ENCODE results near the gene PRKG1. TPM values are rescaled to one million over a fixed set of nuclear protein-coding genes. Genes with fewer than 3 reads are reported as not detected.

Gene PRKG1
- total and polyA plus RNA-seq, 4 donors: 26.2 to 199 (median 94.1) TPM

DNA sequence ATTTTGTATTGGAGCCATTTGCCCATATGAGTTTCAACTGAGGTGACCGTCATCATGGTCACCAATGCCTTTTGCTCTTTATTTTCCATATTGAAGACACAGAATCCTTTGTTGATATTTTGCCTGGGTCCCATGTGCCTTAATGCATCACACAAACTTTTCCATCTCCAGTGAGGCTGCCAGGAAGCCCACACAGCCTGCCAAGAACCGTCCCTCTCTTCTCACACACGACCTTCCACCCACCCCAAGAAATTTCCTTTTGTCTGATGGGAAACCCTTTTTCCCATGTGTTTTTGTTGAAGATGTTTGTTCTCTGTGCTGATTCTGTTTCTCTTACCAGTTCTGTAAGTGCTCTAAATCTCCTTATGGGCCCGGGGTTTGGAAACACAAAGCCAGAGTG lies 456.3 kb downstream of the PRKG1 start:
- Histone ChIP-seq H3K9me3 (ENCODE audit: control insufficient read depth, low read length) (no peaks in the 10 kb centered on the region), H3K36me3 (ENCODE audit: control insufficient read depth in 1 of 2, insufficient read depth in 2 of 2, low read length in 1 of 2) (no peaks in the 10 kb centered on the region), H3K27ac (ENCODE audit: low read depth in 1 of 2, low read length in 2 of 2) (no peak overlapping the region), H3K4me3 (ENCODE audit: low read length in 2 of 2) (no peak overlapping the region), H3K27me3 (ENCODE audit: control insufficient read depth in 1 of 2, insufficient read depth in 2 of 2, low read length in 1 of 2) (no peaks in the 10 kb centered on the region), H3K4me1 (ENCODE audit: control insufficient read depth in 1 of 2, insufficient read depth in 2 of 2, low read length in 2 of 2) (peaks cover 6 to 21% of the 10 kb centered on the region in 2 donors)
- ATAC-seq (ENCODE audit: low FRiP score) (no peak), DNase-seq (no peak)
- WGBS, 2 donors: 31 to 35% methylated on average over 4 of the region's 4 CpGs
- intact Hi-C loops (cut with DNase I): no loop called here

DNA sequence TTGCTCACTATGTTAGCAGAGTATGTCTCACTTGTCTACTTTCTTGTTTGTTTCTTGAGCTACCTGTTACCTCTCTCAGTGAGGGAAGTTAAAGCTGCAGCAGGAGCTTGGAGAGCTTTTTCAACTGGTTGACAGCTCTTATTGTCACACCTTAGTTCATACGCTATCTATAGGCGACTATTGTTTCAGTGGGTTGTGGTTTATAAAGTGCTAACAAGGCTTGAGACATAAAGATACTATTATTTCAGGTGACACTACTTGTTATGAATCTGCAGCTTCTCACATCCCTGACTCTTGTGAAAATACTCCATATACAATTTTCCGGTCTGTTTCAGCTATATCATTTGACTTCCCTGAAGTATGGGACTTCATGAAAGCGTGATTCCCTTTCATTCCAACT lies 457.8 kb downstream of the PRKG1 start:
- no peaks in the 10 kb centered on the region for H3K9me3 ChIP-seq (ENCODE audit: control insufficient read depth, low read length)
- no peak for ATAC-seq (ENCODE audit: low FRiP score)
- peaks cover 6 to 19% of the 10 kb centered on the region in 2 donors for H3K4me1 ChIP-seq (ENCODE audit: control insufficient read depth in 1 of 2, insufficient read depth in 2 of 2, low read length in 2 of 2)
- no peak overlapping the region for H3K4me3 ChIP-seq (ENCODE audit: low read length in 2 of 2)
- no peak overlapping the region for H3K27ac ChIP-seq (ENCODE audit: low read depth in 1 of 2, low read length in 2 of 2)
- intact Hi-C loops (cut with DNase I): no loop called here
- DNase-seq: no peak
- no peaks in the 10 kb centered on the region for H3K27me3 ChIP-seq (ENCODE audit: control insufficient read depth in 1 of 2, insufficient read depth in 2 of 2, low read length in 1 of 2)
- no peaks in the 10 kb centered on the region for H3K36me3 ChIP-seq (ENCODE audit: control insufficient read depth in 1 of 2, insufficient read depth in 2 of 2, low read length in 1 of 2)
- WGBS, 2 donors: 95 to 96% methylated on average over 4 of the region's 4 CpGs

DNA sequence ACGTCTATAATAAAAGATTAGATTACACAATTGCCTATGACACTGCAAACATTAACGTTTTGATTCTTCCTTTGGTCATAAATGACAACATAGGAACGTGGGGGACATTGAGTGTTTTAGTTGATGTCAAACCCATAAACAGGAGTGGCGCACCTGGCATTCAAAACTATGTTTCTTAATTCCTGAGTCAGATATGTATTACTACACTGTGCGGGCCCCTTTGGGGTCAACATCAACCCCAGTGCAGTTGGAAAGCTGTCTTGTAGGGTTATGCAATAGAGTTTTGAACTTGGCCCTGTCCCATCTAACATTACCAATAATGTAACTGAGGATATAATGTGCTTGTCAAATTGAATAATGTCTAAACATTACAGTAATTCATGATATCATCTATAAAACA lies 468.6 kb downstream of the PRKG1 start:
- Histone ChIP-seq H3K27me3 (ENCODE audit: control insufficient read depth in 1 of 2, insufficient read depth in 2 of 2, low read length in 1 of 2) (no peaks in the 10 kb centered on the region), H3K9me3 (ENCODE audit: control insufficient read depth, low read length) (no peaks in the 10 kb centered on the region), H3K4me3 (ENCODE audit: low read length in 2 of 2) (no peak overlapping the region), H3K36me3 (ENCODE audit: control insufficient read depth in 1 of 2, insufficient read depth in 2 of 2, low read length in 1 of 2) (no peaks in the 10 kb centered on the region), H3K27ac (ENCODE audit: low read depth in 1 of 2, low read length in 2 of 2) (no peak overlapping the region), H3K4me1 (ENCODE audit: control insufficient read depth in 1 of 2, insufficient read depth in 2 of 2, low read length in 2 of 2) (peaks cover 0 to 3% of the 10 kb centered on the region in 2 donors)
- DNase-seq (no peak), ATAC-seq (ENCODE audit: low FRiP score) (no peak)
- WGBS, 2 donors: 81 to 84% methylated on average over 5 of the region's 5 CpGs
- intact Hi-C loops (cut with DNase I): no loop called here

DNA sequence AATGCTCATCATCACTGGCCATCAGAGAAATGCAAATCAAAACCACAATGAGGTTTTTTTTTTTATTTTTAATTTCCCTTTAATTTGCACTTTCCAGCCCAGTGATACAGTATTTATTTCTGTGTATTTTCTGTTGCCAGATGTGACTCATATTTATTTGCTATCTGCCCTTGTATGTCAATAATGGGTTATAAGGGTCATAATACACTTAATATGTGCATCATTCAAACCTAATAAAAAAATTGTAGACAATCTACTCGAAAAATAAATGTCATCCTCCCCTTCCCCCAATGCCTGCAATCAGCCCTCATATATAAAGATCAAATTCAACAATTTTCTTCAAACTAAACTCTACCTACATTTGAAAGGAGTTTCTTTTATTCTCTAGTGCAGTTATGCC lies 470.6 kb downstream of the PRKG1 start:
- H3K27me3 ChIP-seq (ENCODE audit: control insufficient read depth in 1 of 2, insufficient read depth in 2 of 2, low read length in 1 of 2): no peaks in the 10 kb centered on the region
- no peaks in the 10 kb centered on the region for H3K36me3 ChIP-seq (ENCODE audit: control insufficient read depth in 1 of 2, insufficient read depth in 2 of 2, low read length in 1 of 2)
- no peak overlapping the region for H3K27ac ChIP-seq (ENCODE audit: low read depth in 1 of 2, low read length in 2 of 2)
- intact Hi-C loops (cut with DNase I): no loop called here
- peaks cover 0 to 6% of the 10 kb centered on the region in 2 donors for H3K4me1 ChIP-seq (ENCODE audit: control insufficient read depth in 1 of 2, insufficient read depth in 2 of 2, low read length in 2 of 2)
- H3K9me3 ChIP-seq (ENCODE audit: control insufficient read depth, low read length): no peaks in the 10 kb centered on the region
- no peak for ATAC-seq (ENCODE audit: low FRiP score)
- DNase-seq: no peak
- WGBS, 2 donors: 87 to 94% methylated on average over 1 of the region's 1 CpG
- H3K4me3 ChIP-seq (ENCODE audit: low read length in 2 of 2): no peak overlapping the region

DNA sequence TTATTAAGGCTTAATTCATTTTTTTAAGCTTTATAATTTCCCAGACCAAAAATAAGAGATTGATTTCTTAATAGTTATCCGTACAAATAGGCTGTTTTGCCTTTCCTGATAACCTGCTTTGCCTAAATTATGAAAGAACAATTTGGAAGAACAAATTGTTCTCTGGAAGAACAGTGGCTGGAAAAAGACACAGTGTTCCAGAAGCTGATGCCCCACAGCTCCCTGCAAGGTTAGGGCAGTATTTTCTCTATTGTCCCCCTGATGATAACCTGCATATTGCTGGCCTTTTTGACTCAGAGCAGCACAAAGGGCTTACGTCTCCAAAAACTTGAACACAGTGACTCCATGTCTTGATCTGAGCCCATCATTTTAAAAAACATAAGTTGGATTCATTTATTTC lies 473.7 kb downstream of the PRKG1 start:
- H3K4me1 ChIP-seq (ENCODE audit: control insufficient read depth in 1 of 2, insufficient read depth in 2 of 2, low read length in 2 of 2): peaks cover 0 to 3% of the 10 kb centered on the region in 2 donors
- DNase-seq (no peak), ATAC-seq (ENCODE audit: low FRiP score) (no peak)
- WGBS, 2 donors: 22 to 37% methylated on average over 2 of the region's 2 CpGs
- H3K27me3 ChIP-seq (ENCODE audit: control insufficient read depth in 1 of 2, insufficient read depth in 2 of 2, low read length in 1 of 2): no peaks in the 10 kb centered on the region
- intact Hi-C loops (cut with DNase I): no loop called here
- no peaks in the 10 kb centered on the region for H3K36me3 ChIP-seq (ENCODE audit: control insufficient read depth in 1 of 2, insufficient read depth in 2 of 2, low read length in 1 of 2)
- H3K4me3 ChIP-seq (ENCODE audit: low read length in 2 of 2): no peak overlapping the region
- no peaks in the 10 kb centered on the region for H3K9me3 ChIP-seq (ENCODE audit: control insufficient read depth, low read length)
- no peak overlapping the region for H3K27ac ChIP-seq (ENCODE audit: low read depth in 1 of 2, low read length in 2 of 2)

DNA sequence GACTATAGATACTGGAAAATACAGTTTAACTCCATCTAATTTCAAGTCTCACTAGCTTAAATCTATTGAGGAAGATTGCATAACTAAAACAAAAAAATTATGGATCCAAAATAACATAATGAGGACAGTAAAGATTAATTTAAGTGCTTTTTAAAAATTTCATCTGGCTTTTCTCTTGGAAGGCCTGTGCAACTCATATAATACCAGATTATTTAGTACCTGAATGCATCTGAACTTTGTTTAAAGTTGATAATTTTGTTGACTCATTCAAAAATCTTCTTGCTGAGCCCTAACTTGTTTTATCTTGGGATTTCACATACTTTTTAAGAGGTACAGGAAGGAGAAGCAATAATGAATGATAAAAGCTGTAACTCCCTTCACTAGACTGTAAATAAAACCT lies 478.6 kb downstream of the PRKG1 start:
- Histone ChIP-seq H3K9me3 (ENCODE audit: control insufficient read depth, low read length) (no peaks in the 10 kb centered on the region), H3K36me3 (ENCODE audit: control insufficient read depth in 1 of 2, insufficient read depth in 2 of 2, low read length in 1 of 2) (no peaks in the 10 kb centered on the region), H3K4me1 (ENCODE audit: control insufficient read depth in 1 of 2, insufficient read depth in 2 of 2, low read length in 2 of 2) (peaks cover 0 to 8% of the 10 kb centered on the region in 2 donors), H3K27ac (ENCODE audit: low read depth in 1 of 2, low read length in 2 of 2) (no peak overlapping the region), H3K27me3 (ENCODE audit: control insufficient read depth in 1 of 2, insufficient read depth in 2 of 2, low read length in 1 of 2) (no peaks in the 10 kb centered on the region), H3K4me3 (ENCODE audit: low read length in 2 of 2) (no peak overlapping the region)
- ATAC-seq (ENCODE audit: low FRiP score) (no peak), DNase-seq (no peak)
- intact Hi-C loops (cut with DNase I): no loop called here

DNA sequence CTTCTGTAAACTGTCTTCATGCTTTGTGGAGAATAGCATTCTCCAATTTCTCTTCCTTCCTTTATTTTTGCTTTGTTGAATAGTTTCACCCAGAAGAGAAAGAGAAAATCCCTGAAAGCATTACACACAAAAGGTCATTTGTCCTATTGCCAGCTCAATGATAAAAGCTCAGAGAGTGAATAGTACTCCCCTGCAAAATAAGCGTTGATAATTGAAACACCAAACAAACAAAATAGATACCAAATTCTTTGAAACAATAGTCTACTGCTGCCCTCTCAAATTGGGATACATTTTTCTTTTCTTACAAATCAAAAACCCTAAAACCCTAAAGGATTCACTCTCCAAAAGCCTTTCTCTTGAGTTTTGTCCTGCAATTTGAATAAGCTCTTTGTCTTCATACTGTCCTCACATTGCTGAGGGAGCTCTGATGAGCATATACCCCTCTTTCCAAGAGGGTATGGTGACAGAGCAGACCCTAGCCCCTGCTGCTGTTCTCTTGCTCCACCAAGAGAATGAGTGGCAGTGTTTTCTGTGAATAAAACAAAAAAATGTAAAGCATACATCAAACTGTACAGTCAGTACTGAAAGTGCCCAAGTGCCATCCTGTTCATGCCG lies 490.7 kb downstream of the PRKG1 start:
- 89 to 93% methylated on average over 2 of the region's 2 CpGs for WGBS, 2 donors
- intact Hi-C loops (cut with DNase I): no loop called here
- DNase-seq (no peak), ATAC-seq (ENCODE audit: low FRiP score) (no peak)
- Histone ChIP-seq H3K4me3 (ENCODE audit: low read length in 2 of 2) (no peak overlapping the region), H3K27ac (ENCODE audit: low read depth in 1 of 2, low read length in 2 of 2) (no peak overlapping the region), H3K36me3 (ENCODE audit: control insufficient read depth in 1 of 2, insufficient read depth in 2 of 2, low read length in 1 of 2) (no peaks in the 10 kb centered on the region), H3K9me3 (ENCODE audit: control insufficient read depth, low read length) (no peaks in the 10 kb centered on the region), H3K27me3 (ENCODE audit: control insufficient read depth in 1 of 2, insufficient read depth in 2 of 2, low read length in 1 of 2) (no peaks in the 10 kb centered on the region), H3K4me1 (ENCODE audit: control insufficient read depth in 1 of 2, insufficient read depth in 2 of 2, low read length in 2 of 2) (peaks cover 0 to 3% of the 10 kb centered on the region in 2 donors)

DNA sequence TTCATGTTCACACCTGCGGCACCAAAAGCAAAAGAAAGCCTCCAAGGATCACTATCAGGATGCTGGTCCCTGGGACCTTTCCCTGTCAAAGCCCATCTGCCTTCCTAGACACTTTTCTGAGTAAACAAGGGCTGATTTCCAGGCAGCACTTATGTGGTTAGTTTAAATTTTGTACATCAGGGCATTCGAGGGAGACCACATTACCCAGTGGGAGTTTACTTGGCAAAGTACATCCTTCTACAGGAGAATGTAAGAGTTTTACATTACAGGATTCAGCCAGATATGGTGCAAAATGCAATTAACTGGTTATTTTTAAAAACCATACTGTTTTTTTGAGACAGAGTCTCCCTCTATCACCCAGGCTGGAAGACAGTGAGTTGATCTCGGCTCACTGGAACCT lies 493.0 kb downstream of the PRKG1 start:
- ATAC-seq (ENCODE audit: low FRiP score): no peak
- no peak overlapping the region for H3K4me3 ChIP-seq (ENCODE audit: low read length in 2 of 2)
- H3K4me1 ChIP-seq (ENCODE audit: control insufficient read depth in 1 of 2, insufficient read depth in 2 of 2, low read length in 2 of 2): peaks cover 0 to 3% of the 10 kb centered on the region in 2 donors
- H3K36me3 ChIP-seq (ENCODE audit: control insufficient read depth in 1 of 2, insufficient read depth in 2 of 2, low read length in 1 of 2): no peaks in the 10 kb centered on the region
- H3K9me3 ChIP-seq (ENCODE audit: control insufficient read depth, low read length): no peaks in the 10 kb centered on the region
- no peaks in the 10 kb centered on the region for H3K27me3 ChIP-seq (ENCODE audit: control insufficient read depth in 1 of 2, insufficient read depth in 2 of 2, low read length in 1 of 2)
- intact Hi-C loops (cut with DNase I): no loop called here
- H3K27ac ChIP-seq (ENCODE audit: low read depth in 1 of 2, low read length in 2 of 2): no peak overlapping the region
- 67 to 71% methylated on average over 3 of the region's 3 CpGs for WGBS, 2 donors
- DNase-seq: no peak

DNA sequence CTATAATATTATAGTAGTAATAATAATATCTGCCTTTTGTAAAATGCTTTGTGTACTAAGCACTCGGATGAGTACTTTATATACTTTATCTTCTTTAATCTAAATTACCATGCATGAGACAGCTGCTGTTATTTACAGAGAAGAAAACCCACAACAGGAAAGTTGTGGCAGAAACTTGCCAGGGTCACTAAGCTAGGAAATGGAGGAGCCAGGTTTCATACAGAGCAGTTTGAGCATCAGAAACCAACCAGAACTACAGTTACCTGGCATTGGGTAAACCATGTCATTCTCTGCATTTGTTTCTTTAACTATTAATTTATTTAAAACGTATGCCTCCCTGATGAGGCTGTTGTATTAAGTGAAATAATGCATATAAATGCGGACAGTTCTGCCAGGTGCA lies 495.2 kb downstream of the PRKG1 start:
- no peaks in the 10 kb centered on the region for H3K27me3 ChIP-seq (ENCODE audit: control insufficient read depth in 1 of 2, insufficient read depth in 2 of 2, low read length in 1 of 2)
- DNase-seq (no peak), ATAC-seq (ENCODE audit: low FRiP score) (no peak)
- H3K4me3 ChIP-seq (ENCODE audit: low read length in 2 of 2): no peak overlapping the region
- H3K4me1 ChIP-seq (ENCODE audit: control insufficient read depth in 1 of 2, insufficient read depth in 2 of 2, low read length in 2 of 2): peaks cover 0 to 3% of the 10 kb centered on the region in 2 donors
- H3K9me3 ChIP-seq (ENCODE audit: control insufficient read depth, low read length): no peaks in the 10 kb centered on the region
- H3K36me3 ChIP-seq (ENCODE audit: control insufficient read depth in 1 of 2, insufficient read depth in 2 of 2, low read length in 1 of 2): no peaks in the 10 kb centered on the region
- no peak overlapping the region for H3K27ac ChIP-seq (ENCODE audit: low read depth in 1 of 2, low read length in 2 of 2)
- WGBS, 2 donors: 77 to 91% methylated on average over 3 of the region's 3 CpGs
- intact Hi-C loops (cut with DNase I): no loop called here
